Uterus (tissue), 4 donors: Measurements from ENCODE around the gene BAG3. TPM values are rescaled to one million over a fixed set of nuclear protein-coding genes. Genes with fewer than 3 reads are reported as not detected.

Experiments
- DNase-seq, 2 donors: peaks; one replicate each; pipeline ENCODE4 v3.0.0-alpha.2; 2019 to 2020
- H3K27ac ChIP-seq, 2 donors: fragments of 200-600 bp; sonication (generic); 1 replicate in 1 of 2; 2 replicates in 1 of 2; pipeline ENCODE4 v1.5.1; 2016 to 2018
- H3K27me3 ChIP-seq, 2 donors: fragments of 200-600 bp; sonication (generic); one replicate each; pipeline ENCODE4 v1.5.1; 2018 to 2019; ENCODE audit warnings: control low read depth in 1 of 2
- H3K36me3 ChIP-seq, 2 donors: fragments of 200-600 bp; sonication (generic); one replicate each; pipeline ENCODE4 v1.5.1; 2019; ENCODE audit warnings: control low read depth in 1 of 2
- H3K4me1 ChIP-seq, 2 donors: fragments of 200-600 bp; sonication (generic); one replicate each; pipeline ENCODE4 v1.5.1; 2018 to 2019; ENCODE audit warnings: control low read depth in 1 of 2
- H3K4me3 ChIP-seq, 2 donors: fragments of 200-600 bp; sonication (generic); 1 replicate in 1 of 2; 2 replicates in 1 of 2; pipeline ENCODE4 v1.5.1; 2018 to 2019; ENCODE audit warnings: mild to moderate bottlenecking in 1 of 2
- H3K9me3 ChIP-seq, 2 donors: fragments of 200-600 bp; sonication (generic); one replicate each; pipeline ENCODE4 v1.5.1; 2019; ENCODE audit warnings: control low read depth in 1 of 2
- POLR2A ChIP-seq, 2 donors: fragments of 450-650 bp; IDR thresholded peaks; one replicate each; pipeline ENCODE4 v1.6.1; 2016; ENCODE audit warnings: antibody characterized with exemption in 2 of 2, mild to moderate bottlenecking in 1 of 2, moderate library complexity in 1 of 2
- intact Hi-C: fragments of 100-400 bp; cut with DNase I; formaldehyde crosslinking; loops from one replicate; pipeline ENCODE4 v1.15.1; 2023; ENCODE audit warnings: low total_unique reads
- total RNA-seq, 4 donors: library from RNA; depleted of rRNA in 3 of 4; stranded (reverse); fragments of >200 nt in 3 of 4; gene quantifications; one replicate each; pipeline versions ENCODE4 v1.1.0 to v1.2.4, GENCODE V29; 2014 to 2023
- TF ChIP-seq, protein P1 (sequence below), 4 experiments: fragments of 200-600 bp in 2 of 4; fragments of 450-650 bp in 2 of 4; sonication (generic) in 2 of 4; IDR thresholded peaks; one replicate each; pipeline ENCODE4 v1.5.1; 2016 to 2019; ENCODE audit warnings: antibody characterized with exemption in 4 of 4, mild to moderate bottlenecking in 2 of 4, moderate library complexity in 1 of 4
- donor health status: DM: yes; HTN: yes; CAD: no.

Gene BAG3
- 10 to 100 TPM in 3 of 4 donors, 1 to 10 TPM in 1; 6.6 to 44.1 (median 22.4) TPM for total RNA-seq

DNA sequence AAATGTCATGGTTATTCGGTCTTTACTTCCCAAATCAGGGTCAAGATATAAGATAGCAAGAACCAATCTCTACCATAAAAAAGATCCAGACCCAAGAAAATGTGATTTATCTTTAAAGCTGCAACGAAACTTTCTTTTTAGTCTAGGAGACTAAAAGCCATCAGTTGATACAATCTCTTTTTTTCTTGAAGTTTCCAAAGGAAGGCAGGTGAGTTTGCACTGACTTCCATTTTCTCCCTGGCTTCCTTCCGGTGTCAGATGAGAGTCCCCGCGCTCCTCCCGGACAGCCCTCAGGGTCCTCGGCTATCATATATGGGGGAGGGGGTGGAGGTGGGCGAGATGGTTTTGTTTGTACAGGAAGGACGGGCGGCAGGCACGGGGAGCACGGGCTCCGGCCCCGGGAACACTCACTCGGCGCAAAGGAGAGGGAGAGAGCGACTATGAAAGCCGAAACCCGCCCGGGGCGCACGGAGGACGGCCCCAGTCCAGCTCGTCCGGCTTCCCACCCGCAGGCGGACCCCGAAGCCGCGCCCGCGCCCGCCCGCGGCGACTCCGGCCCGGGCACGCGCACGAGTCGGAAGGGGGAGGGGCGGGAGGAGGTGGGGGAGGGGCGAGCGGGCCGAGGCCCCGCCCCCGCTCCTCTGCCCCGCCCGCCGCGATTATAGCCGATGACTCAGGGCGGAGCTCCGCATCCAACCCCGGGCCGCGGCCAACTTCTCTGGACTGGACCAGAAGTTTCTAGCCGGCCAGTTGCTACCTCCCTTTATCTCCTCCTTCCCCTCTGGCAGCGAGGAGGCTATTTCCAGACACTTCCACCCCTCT, at the start of gene BAG3:
BAG3 (plus strand) TSS at position 689 of the 822 bp plus-strand sequence. CDS start 296 bp downstream, outside the sequence.
- H3K27me3 ChIP-seq: no peaks in the 10 kb centered on the region
- TF ChIP-seq, protein P1, sequence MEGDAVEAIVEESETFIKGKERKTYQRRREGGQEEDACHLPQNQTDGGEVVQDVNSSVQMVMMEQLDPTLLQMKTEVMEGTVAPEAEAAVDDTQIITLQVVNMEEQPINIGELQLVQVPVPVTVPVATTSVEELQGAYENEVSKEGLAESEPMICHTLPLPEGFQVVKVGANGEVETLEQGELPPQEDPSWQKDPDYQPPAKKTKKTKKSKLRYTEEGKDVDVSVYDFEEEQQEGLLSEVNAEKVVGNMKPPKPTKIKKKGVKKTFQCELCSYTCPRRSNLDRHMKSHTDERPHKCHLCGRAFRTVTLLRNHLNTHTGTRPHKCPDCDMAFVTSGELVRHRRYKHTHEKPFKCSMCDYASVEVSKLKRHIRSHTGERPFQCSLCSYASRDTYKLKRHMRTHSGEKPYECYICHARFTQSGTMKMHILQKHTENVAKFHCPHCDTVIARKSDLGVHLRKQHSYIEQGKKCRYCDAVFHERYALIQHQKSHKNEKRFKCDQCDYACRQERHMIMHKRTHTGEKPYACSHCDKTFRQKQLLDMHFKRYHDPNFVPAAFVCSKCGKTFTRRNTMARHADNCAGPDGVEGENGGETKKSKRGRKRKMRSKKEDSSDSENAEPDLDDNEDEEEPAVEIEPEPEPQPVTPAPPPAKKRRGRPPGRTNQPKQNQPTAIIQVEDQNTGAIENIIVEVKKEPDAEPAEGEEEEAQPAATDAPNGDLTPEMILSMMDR (IDR thresholded peaks at IDR 0.05): no peak
- peak in 1 of 2 donors; percentile 89 for TF ChIP-seq POLR2A (IDR thresholded peaks at IDR 0.05)
- DNase-seq: peak; percentile 95 to 97
- no peaks in the 10 kb centered on the region for H3K36me3 ChIP-seq
- intact Hi-C loops: loop anchor here (5.0 kb wide), 1 partner anchor 54 kb away; the partner anchor contains the start of gene TIAL1
- peak within 1 kb of the TSS; percentile 99 to 100 for H3K27ac ChIP-seq
- peaks cover 6 to 9% of the 10 kb centered on the region in 2 donors for H3K4me1 ChIP-seq
- H3K4me3 ChIP-seq: peak within 1 kb of the TSS; percentile 96
- no peaks in the 10 kb centered on the region for H3K9me3 ChIP-seq

DNA sequence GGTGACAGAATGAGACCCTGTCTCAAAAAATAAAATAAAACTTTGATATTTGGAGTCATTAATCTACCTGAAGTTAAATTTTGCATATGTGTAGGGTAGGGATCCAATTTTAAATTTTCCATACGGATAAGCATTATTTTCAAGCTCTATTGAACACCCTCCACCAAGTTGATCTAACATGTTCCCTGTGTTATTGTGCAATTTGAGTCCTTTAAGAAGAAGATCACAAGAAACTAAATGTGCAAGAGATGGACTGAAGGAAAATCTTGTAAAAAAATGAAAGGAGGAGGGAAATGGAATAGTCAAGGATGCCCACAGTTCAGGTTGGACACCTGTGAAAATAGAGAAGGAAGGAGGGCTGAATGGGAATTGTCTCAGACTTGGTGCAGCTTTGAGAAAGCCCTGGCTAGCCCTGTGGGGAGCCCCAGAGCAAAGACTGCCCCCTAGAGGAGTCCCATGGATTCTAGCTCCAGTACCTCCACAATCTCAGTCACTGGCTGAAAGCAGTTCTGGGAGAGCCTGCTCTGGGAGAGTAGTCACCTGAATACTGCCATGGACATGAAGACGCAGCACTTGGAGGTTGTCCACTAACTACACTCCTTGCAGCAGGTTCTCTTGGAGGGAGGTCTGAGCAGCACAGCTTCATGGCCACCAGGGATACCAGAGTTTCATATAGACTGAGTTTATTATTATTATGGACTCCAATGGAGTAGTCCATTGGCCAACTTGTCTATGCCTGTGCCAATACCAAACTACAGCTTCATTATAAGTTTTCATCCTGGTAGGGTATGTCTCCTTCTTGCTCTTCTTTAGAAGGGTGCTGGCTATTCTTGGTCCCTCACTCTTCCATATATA, 48.7 kb upstream of the BAG3 start:
- Histone ChIP-seq H3K4me1 (no peaks in the 10 kb centered on the region), H3K27ac (no peak overlapping the region), H3K36me3 (no peaks in the 10 kb centered on the region), H3K4me3 (no peak overlapping the region), H3K9me3 (no peaks in the 10 kb centered on the region), H3K27me3 (no peaks in the 10 kb centered on the region)
- intact Hi-C loops: no loop called here
- DNase-seq: no peak
- TF ChIP-seq, protein P1 (IDR thresholded peaks at IDR 0.05): peak in 2 of 4 experiments; percentile 5
- TF ChIP-seq POLR2A (IDR thresholded peaks at IDR 0.05): no peak

DNA sequence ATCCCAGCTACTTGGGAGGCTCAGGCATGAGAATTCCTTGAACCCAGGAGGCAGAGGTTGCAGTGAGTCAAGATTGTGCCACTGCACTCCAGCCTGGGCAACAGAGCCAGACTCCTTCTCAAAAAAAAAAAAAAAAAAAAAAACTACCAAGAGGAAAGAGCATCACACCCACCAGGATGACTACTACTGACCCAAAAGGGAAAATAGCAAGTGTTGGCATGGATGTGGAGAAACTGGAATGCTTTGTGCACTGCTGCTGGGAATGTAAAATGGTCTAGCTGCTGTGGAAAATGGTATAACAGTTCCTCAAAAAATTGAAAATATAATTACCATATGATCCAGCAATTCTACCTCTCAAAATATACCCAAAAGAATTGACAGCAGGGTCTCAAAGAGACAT, 46.7 kb upstream of the BAG3 start:
- Histone ChIP-seq H3K27ac (no peak overlapping the region), H3K27me3 (no peaks in the 10 kb centered on the region), H3K4me1 (no peaks in the 10 kb centered on the region), H3K36me3 (no peaks in the 10 kb centered on the region), H3K9me3 (no peaks in the 10 kb centered on the region), H3K4me3 (no peak overlapping the region)
- TF ChIP-seq, protein P1 (IDR thresholded peaks at IDR 0.05): no peak
- TF ChIP-seq POLR2A (IDR thresholded peaks at IDR 0.05): no peak
- no peak for DNase-seq
- intact Hi-C loops: no loop called here

DNA sequence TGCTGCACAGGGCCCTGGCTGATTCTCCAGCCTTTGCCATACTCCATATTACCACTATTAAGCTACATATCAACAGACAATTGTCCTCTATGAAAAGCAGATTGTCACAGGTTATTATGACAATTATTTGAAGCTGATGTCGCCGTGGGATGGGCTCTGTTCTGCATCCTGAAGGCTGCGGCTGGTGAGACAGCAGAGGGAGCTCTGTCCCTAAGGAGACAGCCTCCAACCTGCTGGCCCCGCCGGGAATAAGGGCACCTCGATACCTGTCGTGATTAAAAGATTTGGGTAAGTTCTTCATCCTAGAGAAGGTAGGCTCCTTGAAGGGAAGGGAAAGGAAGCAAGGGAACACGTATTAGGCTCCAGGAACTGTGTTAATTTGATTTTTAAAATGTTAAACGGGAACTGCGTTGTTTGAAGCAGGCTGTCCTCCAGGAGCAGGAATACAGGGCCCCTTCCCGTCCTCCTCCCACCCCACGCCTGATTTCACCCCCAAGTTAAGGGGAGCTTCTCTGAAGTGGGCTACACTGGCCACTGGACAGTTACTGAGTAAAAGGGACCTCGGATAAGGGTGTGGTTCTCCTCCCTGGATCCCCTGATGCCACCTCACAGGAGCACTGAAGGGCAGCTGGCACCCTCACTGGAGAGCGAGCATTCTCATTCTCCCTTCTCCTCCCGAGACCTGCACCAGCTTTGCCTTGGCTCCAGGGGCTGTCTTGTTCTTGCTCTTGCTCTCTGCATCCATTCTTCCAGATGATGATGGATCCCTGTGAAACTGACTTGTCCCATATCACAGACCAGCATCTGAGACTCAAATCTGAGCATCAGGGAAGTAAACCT, 42.6 kb upstream of the BAG3 start:
- intact Hi-C loops: no loop called here
- Histone ChIP-seq H3K27me3 (no peaks in the 10 kb centered on the region), H3K4me1 (no peaks in the 10 kb centered on the region), H3K27ac (no peak overlapping the region), H3K36me3 (no peaks in the 10 kb centered on the region), H3K9me3 (no peaks in the 10 kb centered on the region), H3K4me3 (no peak overlapping the region)
- TF ChIP-seq, protein P1 (IDR thresholded peaks at IDR 0.05): peak; percentile 64 to 75 (median 66)
- no peak for TF ChIP-seq POLR2A (IDR thresholded peaks at IDR 0.05)
- DNase-seq: peak; percentile 27 to 37
